ENCODE data around the gene P2RY12.
"Not testable (repeated sequence)": the region's sequence is repeated elsewhere in the genome, so short reads cannot be mapped to it uniquely, and the experiment has no call there.

Gene P2RY12

GRCh38 chr3:151394611-151395010, 10.1 kb upstream of the P2RY12 start:
- TF ChIP-seq Cebpa-rat (IDR thresholded peaks at IDR 0.05) = no peak
- Histone ChIP-seq H3K27ac (no peak overlapping the region), H3K4me2 (no peak overlapping the region), H3K9me3 (no peaks in the 10 kb centered on the region), H3K9ac (no peak overlapping the region), H4K20me1 (no peaks in the 10 kb centered on the region), H3K4me1 (no peaks in the 10 kb centered on the region), H3K27me3 (no peaks in the 10 kb centered on the region), H3K36me3 (peaks cover 16% of the 10 kb centered on the region), H3K4me3 (no peak overlapping the region)

- Histone ChIP-seq H3K36me3 (peaks cover 22% of the 10 kb centered on the region), H3K9me3 (no peaks in the 10 kb centered on the region), H3K9ac (no peak overlapping the region), H3K4me3 (no peak overlapping the region), H3K4me1 (no peaks in the 10 kb centered on the region), H3K27me3 (no peaks in the 10 kb centered on the region), H3K27ac (no peak overlapping the region), H4K20me1 (no peaks in the 10 kb centered on the region), H3K4me2 (no peak overlapping the region)
- TF ChIP-seq Cebpa-rat (IDR thresholded peaks at IDR 0.05) = no peak
Observed at GRCh38 chr3:151393941-151394340, 9.4 kb upstream of the P2RY12 start.

GRCh38 chr3:151393146-151393830, 8.7 kb upstream of the P2RY12 start:
- H3K9me3 ChIP-seq = no peaks in the 10 kb centered on the region
- no peak overlapping the region for H3K27ac ChIP-seq
- peaks cover 23% of the 10 kb centered on the region for H3K36me3 ChIP-seq
- no peak overlapping the region for H3K4me2 ChIP-seq
- TF ChIP-seq Cebpa-rat (IDR thresholded peaks at IDR 0.05) = no peak
- H4K20me1 ChIP-seq = no peaks in the 10 kb centered on the region
- H3K9ac ChIP-seq = no peak overlapping the region
- no peak overlapping the region for H3K4me3 ChIP-seq
- peaks cover 3% of the 10 kb centered on the region for H3K4me1 ChIP-seq
- no peaks in the 10 kb centered on the region for H3K27me3 ChIP-seq

DNA sequence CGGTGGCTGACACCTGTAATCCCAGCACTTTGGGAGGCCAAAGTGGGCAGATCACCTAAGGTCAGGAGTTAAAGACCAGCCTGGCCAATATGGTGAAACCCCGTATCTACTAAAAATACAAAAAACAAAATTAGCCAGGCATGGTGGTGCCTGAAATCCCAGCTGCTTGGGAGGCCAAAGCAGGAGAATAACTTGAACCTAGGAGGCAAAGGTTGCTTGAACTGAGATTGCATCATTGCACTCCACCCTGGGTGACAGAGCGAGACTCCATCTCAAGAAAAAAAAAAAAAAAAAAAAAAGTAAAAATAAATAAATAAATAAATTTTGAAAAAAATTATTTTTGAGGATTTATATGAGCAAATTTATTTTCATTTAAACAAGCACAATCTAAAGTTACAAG, 7.6 kb upstream of the P2RY12 start:
- H3K4me2 ChIP-seq, H3K27me3 ChIP-seq, H3K9ac ChIP-seq, H3K4me3 ChIP-seq, H3K9me3 ChIP-seq, H3K27ac ChIP-seq, H4K20me1 ChIP-seq: not testable (repeated sequence)
- H3K36me3 ChIP-seq = peaks cover 23% of the 10 kb centered on the region
- peaks cover 13% of the 10 kb centered on the region for H3K4me1 ChIP-seq

DNA sequence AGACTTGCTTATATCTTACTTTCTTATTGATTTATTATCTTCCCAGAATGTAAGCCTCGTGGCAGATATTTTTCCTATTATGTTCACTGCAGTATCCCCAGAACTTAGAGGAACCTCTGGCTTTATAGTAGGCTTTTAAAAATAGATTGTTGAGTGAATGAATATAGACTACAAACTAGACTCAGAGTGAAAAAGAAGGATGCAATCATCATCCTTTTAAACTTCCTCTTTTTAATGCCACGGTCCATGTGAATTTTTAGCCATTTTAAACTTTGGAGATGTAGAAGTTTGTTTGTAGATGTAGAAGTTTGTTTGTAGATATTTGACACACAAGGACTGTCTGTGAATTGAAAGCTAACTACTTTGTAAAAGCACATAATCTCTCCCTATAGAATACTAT, 7.2 kb upstream of the P2RY12 start:
- peaks cover 13% of the 10 kb centered on the region for H3K4me1 ChIP-seq
- H3K9ac ChIP-seq = no peak overlapping the region
- H3K9me3 ChIP-seq = no peaks in the 10 kb centered on the region
- H3K27ac ChIP-seq = no peak overlapping the region
- H3K4me2 ChIP-seq = no peak overlapping the region
- no peaks in the 10 kb centered on the region for H3K27me3 ChIP-seq
- peaks cover 23% of the 10 kb centered on the region for H3K36me3 ChIP-seq
- no peak overlapping the region for H3K4me3 ChIP-seq
- no peaks in the 10 kb centered on the region for H4K20me1 ChIP-seq
- TF ChIP-seq Cebpa-rat (IDR thresholded peaks at IDR 0.05) = no peak

DNA sequence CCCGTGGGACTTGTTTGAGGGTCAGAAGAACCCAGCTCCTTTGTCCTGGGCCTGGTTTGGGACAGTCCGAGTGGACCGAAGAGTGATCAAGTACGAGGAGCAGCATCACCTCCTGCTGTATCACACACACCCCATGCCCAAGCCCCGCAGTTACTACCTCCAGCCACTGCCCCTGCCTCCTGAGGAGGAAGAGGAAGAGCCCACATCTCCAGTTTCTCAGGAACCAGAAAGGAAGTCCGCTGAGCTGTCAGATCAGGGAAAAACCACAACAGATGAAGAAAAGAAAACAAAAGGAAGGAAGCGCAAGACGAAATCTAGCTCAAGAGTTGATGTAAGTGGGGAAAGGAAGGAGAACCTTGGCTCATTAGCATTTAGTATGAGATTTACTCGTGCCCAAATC, 3.3 kb upstream of the P2RY12 start:
- H3K36me3 ChIP-seq = peaks cover 12% of the 10 kb centered on the region; the same call in 1 of the 2 replicates
- no peak overlapping the region for H3K9ac ChIP-seq
- H3K4me2 ChIP-seq = peak overlapping the region; percentile 60
- H3K4me1 ChIP-seq = peaks cover 35% of the 10 kb centered on the region
- H3K27me3 ChIP-seq = no peaks in the 10 kb centered on the region
- H3K9me3 ChIP-seq = no peaks in the 10 kb centered on the region
- peak overlapping the region; percentile 18; the same call in 1 of the 2 replicates for H3K27ac ChIP-seq
- H3K4me3 ChIP-seq = no peak overlapping the region
- H4K20me1 ChIP-seq = no peaks in the 10 kb centered on the region
- no peak for TF ChIP-seq Cebpa-rat (IDR thresholded peaks at IDR 0.05)

GRCh38 chr3:151387432-151387831, 2.9 kb upstream of the P2RY12 start:
- H3K4me3 ChIP-seq = no peak overlapping the region
- no peaks in the 10 kb centered on the region for H3K9me3 ChIP-seq
- H4K20me1 ChIP-seq = no peaks in the 10 kb centered on the region
- H3K27me3 ChIP-seq = no peaks in the 10 kb centered on the region
- peak overlapping the region; percentile 18; the same call in 1 of the 2 replicates for H3K27ac ChIP-seq
- peaks cover 12% of the 10 kb centered on the region; the same call in 1 of the 2 replicates for H3K36me3 ChIP-seq
- no peak overlapping the region for H3K9ac ChIP-seq
- TF ChIP-seq Cebpa-rat (IDR thresholded peaks at IDR 0.05) = no peak
- H3K4me1 ChIP-seq = peaks cover 39% of the 10 kb centered on the region
- H3K4me2 ChIP-seq = peak overlapping the region; percentile 60

GRCh38 chr3:151386056-151386455, 1.5 kb upstream of the P2RY12 start:
- no peak overlapping the region for H3K4me2 ChIP-seq
- H3K27ac ChIP-seq = no peak overlapping the region
- H3K4me1 ChIP-seq = peaks cover 40% of the 10 kb centered on the region
- TF ChIP-seq Cebpa-rat (IDR thresholded peaks at IDR 0.05) = no peak
- H3K9me3 ChIP-seq = no peaks in the 10 kb centered on the region
- peaks cover 14% of the 10 kb centered on the region; the same call in 1 of the 2 replicates for H3K36me3 ChIP-seq
- no peak overlapping the region for H3K9ac ChIP-seq
- no peak overlapping the region for H3K4me3 ChIP-seq
- H4K20me1 ChIP-seq = no peaks in the 10 kb centered on the region
- H3K27me3 ChIP-seq = no peaks in the 10 kb centered on the region

- H3K4me1 ChIP-seq = peaks cover 40% of the 10 kb centered on the region
- no peak overlapping the region for H3K4me3 ChIP-seq
- no peaks in the 10 kb centered on the region for H3K27me3 ChIP-seq
- H3K36me3 ChIP-seq = 0 out of 2 replicates have a peak, but pooled peaks cover 13% of the 10 kb centered on the region
- H3K9me3 ChIP-seq = no peaks in the 10 kb centered on the region
- peak overlapping the region; percentile 62 for H3K4me2 ChIP-seq
- no peaks in the 10 kb centered on the region for H4K20me1 ChIP-seq
- no peak overlapping the region for H3K27ac ChIP-seq
- H3K9ac ChIP-seq = no peak overlapping the region
- no peak for TF ChIP-seq Cebpa-rat (IDR thresholded peaks at IDR 0.05)
Observed at GRCh38 chr3:151383956-151384355, 597 bp downstream of the P2RY12 start.

DNA sequence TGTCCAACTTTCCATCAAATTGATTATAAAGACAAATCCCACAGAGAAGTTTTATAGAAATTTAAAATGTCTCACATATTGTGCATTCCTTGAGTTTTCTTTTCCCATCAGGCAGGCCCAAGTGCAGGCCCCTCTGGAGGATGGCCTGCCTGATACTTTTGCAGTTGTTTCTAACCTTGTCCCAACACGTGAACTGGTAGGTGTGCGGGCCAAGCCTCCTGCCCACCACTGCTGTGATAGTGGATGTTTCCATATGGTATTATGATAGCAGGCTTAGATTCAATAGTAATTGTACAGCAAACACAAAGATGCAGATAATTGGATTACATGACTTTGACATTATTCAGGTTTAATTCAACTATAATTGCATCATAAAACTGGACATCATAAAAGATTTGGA, 1.4 kb downstream of the P2RY12 start:
- Histone ChIP-seq H3K9me3 (no peaks in the 10 kb centered on the region), H3K27ac (peak overlapping the region; percentile 65), H3K27me3 (no peaks in the 10 kb centered on the region), H4K20me1 (no peaks in the 10 kb centered on the region), H3K4me2 (peak overlapping the region; percentile 62), H3K36me3 (0 out of 2 replicates have a peak, but pooled peaks cover 11% of the 10 kb centered on the region), H3K9ac (no peak overlapping the region), H3K4me1 (peaks cover 35% of the 10 kb centered on the region), H3K4me3 (no peak overlapping the region)
- no peak for TF ChIP-seq Cebpa-rat (IDR thresholded peaks at IDR 0.05)
